CD4-positive, alpha-beta T cell treated with Interleukin-17A for 1 hour (primary cell): ENCODE measurements around the gene DGKA.
A peak's percentile ranks its signal among the peaks of the same experiment; 100 is the strongest.
"Not testable (repeated sequence)": the region's sequence is repeated elsewhere in the genome, so short reads cannot be mapped to it uniquely, and the experiment has no call there.

ENCODE experiments used
- DNase-seq: peaks from one replicate; pipeline ENCODE4 v3.0.0-alpha.2; 2020

Gene DGKA

DNA sequence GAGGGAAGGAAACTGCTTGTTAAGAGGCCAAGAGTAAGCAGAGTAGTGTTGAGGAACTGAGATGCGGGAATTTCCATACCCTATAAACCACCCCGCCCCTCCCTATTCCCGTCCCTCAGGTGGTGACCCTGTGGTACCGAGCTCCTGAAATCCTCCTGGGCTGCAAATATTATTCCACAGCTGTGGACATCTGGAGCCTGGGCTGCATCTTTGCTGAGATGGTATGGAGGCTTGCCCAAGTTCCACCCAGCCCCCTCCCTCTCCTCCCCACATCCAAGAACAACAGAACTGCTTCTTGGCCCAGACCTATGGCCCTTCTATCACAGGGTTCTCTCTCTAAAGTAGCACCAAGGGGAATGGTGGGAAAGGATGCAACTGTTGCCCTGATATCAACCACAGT lies 38.4 kb downstream of the DGKA start:
- no peak for DNase-seq

DNA sequence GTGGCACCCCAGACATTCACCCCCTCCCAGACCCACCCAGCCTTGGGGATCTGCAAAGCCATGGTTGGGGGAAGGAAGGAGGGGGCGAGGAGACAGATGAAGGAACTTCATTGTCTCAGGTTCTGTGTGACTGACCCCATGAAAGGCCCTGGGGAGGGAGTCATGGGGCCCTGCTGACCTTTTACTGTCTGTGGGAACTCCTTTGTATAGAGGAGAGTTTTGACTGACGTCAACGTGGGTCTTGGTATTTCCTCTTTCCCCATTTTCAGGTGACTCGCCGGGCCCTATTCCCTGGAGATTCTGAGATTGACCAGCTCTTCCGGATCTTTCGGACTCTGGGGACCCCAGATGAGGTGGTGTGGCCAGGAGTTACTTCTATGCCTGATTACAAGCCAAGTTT lies 39.8 kb downstream of the DGKA start:
- no peak for DNase-seq

DNA sequence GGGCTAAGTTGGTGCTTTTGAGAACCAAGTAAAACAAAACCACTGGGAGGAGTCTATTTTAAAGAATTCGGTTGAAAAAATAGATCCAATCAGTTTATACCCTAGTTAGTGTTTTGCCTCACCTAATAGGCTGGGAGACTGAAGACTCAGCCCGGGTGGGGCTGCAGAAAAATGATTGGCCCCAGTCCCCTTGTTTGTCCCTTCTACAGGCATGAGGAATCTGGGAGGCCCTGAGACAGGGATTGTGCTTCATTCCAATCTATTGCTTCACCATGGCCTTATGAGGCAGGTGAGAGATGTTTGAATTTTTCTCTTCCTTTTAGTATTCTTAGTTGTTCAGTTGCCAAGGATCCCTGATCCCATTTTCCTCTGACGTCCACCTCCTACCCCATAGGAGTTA lies 41.1 kb downstream of the DGKA start:
- DNase-seq = no peak

DNA sequence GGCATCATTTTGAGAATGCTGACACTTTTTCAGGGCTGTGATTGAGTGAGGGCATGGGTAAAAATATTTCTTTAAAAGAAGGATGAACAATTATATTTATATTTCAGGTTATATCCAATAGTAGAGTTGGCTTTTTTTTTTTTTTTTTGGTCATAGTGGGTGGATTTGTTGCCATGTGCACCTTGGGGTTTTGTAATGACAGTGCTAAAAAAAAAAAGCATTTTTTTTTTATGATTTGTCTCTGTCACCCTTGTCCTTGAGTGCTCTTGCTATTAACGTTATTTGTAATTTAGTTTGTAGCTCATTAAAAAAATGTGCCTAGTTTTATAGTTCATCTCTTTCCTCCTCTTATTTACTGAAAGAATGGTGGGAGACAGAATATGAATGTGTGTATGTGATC lies 41.5 kb downstream of the DGKA start:
- no peak for DNase-seq

DNA sequence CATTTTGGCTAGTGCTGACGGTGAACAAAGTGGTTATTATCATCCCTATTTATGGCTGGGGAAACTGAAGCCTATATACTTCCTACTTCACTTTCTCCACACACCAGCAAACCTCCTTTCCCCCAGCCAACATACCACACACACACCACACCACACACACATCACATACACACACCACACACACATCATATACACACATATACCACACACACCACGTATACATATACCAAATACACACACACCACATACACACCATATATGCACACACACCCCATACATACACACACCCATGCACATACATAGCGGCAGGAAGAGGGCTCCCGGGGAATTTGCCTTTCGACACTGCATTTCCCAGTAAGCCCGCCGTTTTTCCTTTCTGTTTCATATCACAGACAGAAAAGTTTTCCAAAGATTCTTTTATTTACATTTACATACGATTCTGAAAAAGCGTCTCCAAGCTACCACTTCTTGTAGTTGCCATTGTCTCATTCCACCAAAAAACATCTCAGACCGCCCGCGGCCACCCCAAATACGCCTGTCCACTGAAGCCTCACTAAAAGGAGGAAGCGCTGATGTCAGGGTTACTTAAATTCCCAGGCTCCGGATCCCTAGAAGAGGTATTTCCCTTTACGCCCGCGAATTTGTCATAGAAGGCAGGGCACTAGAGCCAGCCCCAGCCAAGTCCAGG lies 42.1 kb downstream of the DGKA start:
- peak; percentile 57 for DNase-seq

DNA sequence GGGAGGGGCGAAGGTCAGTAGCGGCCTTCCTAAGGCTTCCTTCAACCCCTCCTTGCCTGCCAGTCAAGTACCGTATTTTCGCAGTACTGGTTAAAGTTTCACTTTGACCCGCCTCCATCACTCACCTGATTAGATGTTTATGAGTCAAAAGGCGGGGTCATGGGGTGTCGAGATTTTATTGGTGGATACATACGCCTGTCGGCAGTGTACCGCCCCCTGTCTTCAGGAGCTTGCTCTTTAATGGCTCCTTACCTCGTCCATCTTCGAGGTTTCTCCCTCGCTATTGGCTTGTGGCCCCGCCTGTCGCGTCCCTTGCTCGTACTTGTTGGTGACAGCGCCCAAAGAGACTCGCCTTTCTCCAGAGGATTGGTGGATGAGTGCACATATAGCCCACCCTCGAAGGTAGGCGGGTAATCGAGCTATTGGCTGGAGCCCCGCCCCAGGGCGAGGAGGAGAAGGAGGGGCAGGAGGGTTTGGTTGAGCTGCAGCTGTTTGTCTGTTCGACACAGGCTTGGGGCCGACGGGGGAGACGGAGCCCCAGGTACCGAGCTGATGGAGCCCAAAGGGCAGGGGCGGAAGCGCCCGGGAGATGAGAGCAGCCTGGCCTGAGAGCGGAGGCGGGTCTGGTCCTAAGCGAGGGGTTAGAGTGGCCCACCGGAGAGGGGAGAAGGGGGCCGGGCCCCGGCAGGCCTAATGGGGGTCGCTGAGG lies 42.8 kb downstream of the DGKA start, which contains the start of gene RAB5B:
Gene RAB5B (plus strand): TSS at position 480 of the 709 bp plus-strand sequence. CDS start 12,883 bp downstream, outside the sequence.
- DNase-seq = peak; percentile 100

DNA sequence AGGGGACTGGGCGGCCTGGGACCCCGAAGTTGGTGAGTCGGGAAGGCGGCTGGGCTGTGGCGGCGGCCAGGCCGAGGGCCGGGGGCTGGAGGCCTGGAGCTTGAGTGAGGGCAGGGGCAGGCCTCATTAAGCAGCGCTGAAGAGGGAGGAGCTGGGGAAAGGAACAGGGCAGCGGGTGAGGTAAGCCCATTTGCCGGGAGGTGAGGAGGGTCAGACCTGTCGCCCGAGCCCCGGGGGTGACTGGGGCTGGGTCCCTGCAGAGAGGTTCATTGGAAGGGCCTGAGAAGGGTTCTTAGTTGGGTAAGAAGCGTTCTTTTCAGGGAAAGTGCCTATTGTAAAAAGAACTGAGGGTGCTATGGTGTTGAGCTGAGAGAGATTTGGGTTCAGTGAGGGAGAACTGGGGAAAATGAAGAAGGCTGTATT lies 43.4 kb downstream of the DGKA start:
- peak; percentile 49 for DNase-seq

DNA sequence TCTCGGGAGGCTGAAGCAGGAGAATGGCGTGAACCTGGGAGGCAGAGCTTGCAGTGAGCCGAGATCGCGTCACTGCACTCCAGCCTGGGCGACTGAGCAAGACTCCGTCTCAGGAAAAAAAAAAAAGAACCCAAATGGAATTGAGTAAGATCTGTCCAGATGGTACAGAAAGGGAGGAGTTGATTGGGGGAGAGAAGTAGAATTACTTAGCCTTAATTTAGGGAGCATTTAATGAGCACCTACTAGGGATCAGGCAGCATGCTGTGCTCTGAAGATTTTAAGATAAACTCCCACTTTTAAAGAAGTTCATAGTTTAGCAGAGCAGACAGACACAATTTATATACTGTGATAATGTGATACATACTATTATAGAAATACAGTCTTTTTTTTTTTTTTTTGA lies 47.4 kb downstream of the DGKA start:
- no peak for DNase-seq

DNA sequence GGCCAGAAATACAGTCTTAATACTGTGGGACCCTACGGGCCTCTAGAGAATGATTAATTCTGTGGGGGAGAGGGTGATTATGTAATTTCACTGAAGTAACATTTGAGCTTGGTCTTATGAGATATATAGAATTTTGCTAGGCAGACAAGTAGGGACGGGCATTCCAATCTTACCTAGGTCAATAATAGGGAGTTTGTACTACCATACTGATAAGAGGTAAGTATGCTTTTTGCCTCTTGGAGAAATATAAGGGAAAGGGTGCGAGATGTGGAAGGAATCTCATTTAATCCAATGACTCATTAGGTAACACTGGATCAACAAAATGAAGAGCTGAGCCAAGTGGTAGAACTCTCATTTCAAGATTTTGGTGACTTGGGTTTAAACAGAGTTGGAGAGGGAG lies 48.1 kb downstream of the DGKA start:
- DNase-seq = no peak

DNA sequence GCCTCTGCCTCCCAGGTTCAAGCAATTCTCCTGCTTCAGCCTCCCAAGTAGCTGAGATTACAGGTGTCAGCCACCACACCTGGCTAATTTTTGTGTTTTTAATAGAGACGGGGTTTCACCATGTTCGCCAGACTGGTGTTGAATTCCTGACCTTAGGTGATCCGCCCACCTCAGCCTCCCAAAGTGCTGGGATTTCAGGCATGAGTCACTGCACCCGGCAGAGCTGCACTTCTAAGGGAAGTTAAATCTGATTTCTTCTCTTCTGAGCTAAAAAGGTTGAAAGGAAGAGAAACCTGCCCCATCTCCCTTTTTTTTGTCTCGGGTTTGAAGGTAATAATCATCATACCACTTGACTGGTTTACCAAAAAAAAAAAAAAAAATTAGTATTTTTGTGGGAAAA lies 50.9 kb downstream of the DGKA start:
- not testable (repeated sequence) for DNase-seq

DNA sequence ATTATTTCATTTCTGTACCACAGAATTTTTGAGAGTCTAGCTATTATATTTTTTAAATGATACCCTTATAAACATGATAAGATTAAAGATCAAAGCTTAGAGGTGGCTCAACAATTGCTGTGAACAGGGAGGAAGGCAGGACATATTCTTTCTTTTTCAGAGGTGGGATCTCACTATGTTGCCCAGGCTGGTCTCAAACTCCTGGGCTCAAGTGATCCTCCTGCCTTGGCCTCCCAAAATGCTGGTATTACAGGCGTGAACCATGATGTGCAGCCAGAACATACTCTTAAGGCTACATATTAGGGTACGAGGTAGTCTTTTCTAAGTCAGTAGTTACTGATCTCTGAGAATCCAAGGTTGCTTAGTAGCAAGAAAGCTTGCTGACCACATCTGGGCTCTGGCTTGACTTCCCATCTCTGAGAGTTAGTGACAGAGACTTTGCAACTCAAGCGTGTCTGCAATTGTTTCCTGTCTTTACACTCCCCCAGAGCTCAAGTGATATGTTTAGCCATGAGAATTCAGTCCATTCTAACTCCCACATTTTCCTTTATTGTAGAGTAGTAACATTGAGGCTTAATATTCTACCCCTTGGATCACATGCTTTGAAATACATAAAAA lies 51.5 kb downstream of the DGKA start:
- no peak for DNase-seq

DNA sequence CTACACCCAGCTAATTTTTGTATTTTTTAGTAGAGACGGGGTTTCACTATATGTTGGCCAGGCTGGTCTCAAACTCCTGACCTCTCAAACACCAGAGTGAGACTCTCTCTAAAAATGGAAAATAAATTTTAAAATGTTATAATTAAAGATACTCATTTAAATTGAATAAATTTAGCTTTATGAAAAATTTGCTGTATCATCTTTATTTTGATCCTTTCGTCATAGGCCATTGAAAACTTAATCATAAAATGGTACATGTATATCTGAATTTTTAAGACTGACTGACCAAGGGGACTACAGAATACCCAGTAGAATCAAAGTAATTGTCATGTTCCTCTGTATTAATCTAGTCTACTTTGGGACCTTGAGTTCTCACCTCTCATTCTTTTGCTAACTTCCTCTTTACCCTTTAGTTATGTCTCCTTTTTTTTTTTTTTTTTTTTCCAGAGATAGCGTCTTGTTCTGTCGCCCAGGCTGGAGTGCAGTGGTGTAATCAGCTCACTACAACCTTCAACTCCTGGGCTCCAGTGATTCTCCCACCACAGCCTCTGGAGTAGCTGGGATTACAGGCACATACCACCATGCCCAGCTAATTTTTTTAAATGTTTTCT lies 52.4 kb downstream of the DGKA start:
- DNase-seq = no peak

DNA sequence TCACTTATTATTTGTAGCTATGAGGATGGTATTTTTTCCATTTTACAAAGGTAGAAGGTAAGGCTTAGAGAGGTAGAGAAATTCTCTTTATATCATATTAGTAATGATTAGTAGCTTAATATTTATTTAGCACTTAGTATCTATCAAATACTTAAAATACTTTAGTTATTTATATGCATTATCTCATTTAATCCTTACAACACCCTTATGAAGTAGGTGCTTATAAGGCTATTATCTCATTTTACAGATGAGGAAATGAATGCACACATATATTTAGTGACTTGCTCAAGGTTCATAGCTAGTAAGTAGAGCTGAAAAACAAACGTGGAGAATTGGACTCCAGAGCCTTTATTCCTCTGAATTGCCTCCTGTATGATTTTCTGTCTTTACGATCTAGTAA lies 53.9 kb downstream of the DGKA start:
- no peak for DNase-seq

DNA sequence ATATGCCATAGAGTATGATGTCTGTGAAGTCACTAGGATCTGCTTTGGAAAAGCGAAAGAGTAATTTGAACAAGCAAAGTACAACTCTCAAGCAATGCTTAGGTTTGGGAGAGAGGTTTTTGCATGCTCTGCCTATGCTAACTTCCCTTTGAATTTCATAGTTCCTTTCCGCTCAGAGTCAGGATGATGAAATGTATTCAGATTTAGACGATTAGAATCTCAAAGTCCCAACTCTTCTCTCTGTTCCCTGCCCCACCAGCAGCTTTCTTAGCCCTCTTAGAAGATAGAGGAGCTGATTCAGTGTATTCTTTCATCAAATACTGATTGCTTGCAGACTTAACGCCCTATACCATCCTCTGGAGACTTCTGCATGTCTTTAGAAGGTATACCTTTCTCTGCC lies 54.4 kb downstream of the DGKA start:
- DNase-seq = no peak

DNA sequence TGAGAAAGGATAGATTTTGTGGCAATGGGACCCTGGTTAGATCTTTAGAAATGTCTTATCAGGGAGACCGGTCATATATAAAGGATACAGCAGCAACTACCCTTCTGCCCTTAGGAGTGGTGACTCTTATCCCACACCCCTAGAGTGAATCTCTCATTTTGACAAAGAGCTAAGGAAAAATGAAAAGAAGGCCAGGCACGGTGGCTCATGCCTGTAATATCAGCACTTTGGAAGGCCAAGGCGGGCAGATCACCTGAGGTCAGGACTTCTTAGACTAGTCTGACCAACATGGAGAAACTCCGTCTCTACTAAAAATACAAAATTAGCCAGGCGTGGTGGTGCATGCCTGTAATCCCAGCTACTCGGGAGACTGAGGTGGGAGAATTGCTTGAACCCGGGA lies 55.0 kb downstream of the DGKA start:
- DNase-seq = not testable (repeated sequence)

DNA sequence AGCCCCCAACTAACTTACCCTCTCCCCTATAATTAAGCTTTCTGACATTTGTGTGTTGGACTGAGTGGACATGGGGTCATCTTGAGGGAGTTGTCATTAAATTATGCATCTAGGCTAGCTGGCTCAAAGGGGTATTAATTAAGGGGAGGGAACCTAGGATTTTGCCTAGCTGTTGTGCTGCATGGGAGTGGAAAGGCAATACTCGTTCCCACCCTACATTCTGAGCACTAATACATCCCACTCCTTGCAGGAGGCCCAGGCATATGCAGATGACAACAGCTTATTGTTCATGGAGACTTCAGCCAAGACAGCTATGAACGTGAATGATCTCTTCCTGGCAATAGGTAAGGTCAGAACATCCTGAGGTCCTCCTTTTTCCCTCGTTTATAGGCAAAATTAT lies 60.1 kb downstream of the DGKA start:
- DNase-seq = no peak

DNA sequence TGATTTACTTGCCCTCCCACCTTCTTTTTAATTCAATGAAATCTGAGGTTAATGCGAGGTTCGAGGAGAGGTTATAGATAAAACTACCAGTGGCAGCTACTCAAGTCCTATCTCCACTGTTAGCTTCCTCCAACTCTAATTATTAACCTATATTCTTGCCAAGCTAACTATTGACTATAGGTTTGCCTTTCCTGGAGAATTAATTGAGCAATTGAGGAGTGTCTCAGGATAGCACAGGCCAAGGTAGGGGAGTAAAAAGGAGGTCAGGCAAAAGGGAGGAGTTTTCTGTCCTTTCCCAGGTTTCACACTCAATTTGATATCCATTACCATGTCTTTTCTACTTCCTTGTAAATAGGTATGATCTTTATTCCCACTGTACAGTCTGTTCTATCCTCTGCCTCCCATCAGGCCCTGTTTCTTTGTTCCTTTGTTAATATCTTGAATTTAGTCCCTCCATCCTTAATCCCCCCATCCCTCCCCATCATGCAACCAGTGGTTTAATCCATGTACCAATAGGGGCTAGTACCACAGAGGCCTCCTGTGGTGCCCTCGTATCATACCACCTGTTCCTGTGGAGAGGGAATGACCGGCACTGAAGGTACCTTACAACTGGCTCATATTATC lies 62.4 kb downstream of the DGKA start:
- DNase-seq = no peak

DNA sequence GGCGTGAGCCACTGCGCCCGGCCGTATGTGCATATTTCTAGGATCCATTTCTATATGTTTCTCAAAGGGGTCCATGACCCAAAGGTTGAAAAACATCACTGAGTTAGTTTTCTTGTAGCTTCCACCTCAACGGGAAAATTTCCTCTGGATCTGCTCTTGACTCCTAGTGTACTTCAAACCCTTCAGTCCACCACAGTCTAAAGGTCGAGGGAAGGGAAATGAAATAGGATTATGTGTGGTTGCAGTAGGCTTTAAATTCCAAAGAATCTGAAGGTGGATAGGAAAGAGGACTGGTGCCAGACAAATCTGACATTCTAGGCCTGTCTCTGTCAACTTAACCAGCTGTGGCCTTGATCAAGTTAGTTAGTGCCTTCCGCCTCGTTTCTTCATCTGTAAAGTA lies 64.4 kb downstream of the DGKA start:
- DNase-seq = no peak

DNA sequence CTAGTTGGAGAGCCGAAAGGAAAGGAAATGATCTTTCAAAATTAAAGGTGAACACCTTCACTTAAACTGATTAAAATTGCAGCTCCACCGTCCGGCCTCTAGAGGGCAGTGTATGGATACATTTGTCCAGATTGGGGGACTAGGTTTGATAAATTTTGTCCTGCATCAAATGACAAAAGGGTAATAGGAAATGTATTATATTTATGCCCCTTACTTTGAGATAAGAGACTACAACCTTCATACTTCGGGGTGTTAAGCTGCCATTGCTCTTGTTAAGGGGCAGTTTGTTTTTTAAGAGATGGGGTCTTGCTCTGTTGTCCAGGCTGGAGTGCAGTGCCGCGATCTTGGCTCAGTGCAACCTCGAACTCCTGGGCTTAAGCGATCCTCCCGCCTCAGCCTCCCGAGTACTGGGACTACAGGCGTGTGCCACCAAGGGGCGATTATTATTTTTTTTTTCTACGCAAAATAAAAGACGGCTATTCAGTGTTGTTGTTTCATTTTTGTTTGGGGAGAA lies 65.3 kb downstream of the DGKA start:
- peak; percentile 84 for DNase-seq

DNA sequence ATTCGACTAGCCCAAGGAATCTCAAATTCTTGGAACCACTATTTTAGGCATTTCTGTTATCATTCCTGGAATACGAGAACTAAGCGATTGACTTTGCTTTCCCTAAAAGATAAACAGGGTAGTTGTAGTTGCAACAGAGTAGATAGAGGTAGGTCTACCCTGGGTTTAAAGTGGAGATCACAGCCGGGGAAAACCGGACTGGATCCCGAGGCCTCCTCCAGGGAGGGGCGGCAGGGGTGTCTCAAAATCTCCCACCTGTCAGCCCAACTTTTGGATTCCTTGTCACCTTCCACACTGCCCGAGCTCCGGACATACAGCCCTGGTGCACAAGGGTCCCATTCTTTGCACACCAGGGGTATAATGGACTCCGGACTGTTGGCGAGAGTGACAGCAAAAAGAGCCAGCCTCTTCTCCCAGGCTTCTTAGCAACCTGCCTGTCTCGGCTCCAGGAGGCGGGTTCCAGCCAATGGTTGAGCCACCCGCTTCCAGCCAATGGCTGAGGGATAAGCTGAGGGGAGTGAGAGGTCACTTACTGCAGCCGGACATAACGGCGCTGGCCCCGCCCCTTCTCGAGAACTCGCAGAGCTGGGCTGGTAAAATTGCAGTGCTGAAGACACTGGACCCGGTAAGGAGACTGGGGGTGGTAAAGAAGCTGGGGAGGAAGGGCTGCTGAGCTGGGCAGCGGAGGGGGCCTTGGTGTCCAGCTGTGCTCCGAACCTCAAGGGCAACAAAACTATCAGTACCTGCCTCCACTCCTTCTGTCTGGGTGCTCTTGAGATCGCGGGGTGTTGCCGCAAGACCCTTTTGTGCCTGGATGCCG lies 66.0 kb downstream of the DGKA start, which contains the start of gene SUOX:
Gene SUOX (plus strand): TSS at position 562 of the 820 bp plus-strand sequence. CDS start 4,946 bp downstream, outside the sequence.
- peak; percentile 49 for DNase-seq

DNA sequence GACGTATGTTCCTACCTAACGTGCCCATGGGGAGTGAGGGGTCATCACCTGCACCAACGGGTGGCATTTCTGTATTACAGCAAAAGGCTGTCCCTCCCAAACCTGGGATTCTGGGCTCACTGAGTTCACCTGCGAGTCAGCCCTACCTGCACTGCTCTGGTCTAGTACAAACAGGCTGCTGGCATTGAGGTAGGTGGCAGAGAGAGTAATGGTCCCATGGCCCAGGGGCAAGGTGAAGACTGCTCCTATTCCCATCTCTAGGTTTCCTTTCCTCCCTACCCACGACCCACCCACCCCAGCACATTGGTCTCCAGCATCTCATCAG lies 66.5 kb downstream of the DGKA start:
- DNase-seq = no peak

DNA sequence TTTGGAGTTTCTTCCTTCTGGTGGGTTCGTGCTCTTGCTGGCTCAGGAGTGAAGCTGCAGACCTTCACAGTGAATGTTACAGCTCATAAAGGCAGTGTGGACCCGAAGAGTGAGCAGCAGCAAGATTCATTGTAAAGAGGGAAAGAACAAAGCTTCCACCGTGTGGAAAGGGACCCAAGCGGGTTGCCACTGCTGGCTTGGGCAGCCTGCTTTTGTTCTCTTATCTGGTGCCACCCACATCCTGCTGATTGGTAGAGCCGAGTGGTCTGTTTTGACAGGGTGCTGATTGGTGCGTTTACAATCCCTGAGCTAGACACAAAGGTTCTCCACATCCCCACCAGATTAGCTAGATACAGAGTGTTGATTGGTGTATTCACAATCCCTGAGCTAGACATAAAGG lies 68.6 kb downstream of the DGKA start:
- peak; percentile 14 for DNase-seq
